ENCODE data around the gene STOX2. TPM values are rescaled to one million over a fixed set of nuclear protein-coding genes. Genes with fewer than 3 reads are reported as not detected.
A peak's percentile ranks its signal among the peaks of the same experiment; 100 is the strongest.

The STOX2 gene
- total RNA-seq, 1 donor from 2014 or later, result 0.19 TPM

DNA sequence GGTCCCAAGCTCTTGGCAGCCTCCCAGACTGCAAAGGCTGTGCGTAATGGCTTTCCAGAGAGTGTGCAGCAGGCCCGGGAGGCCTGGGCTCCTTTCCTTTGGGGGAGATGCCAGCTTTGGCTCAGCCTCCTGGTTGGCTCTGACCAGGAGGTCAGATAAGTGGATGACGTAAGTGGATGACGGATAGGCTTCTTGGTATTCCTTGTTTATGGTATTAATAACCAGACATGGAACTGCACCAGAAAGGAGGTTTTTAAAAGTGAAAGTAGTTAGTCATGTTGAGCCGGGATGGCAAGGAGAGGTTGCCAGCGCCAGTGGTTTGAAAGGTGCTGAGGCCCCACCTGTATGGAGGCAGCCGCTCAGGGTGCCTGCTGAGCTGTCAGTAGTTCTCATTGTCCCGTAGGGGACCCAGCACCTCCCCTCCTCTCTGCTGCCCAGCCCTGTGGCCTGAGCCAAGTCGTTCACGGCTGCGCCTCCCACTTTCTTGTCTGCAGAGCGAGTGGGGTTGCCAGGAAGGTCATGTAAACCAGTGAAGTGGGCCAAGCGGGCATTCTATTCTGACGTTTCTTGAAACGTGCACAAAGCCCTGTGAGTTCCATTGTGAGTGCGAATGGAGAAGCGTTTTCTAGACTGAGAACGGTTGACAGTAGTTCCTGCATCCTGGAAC, 28.7 kb upstream of the STOX2 start:
- no peaks in the 10 kb centered on the region for H3K9me3 Mint-ChIP-seq (ENCODE audit: unreplicated experiment)
- no peaks in the 10 kb centered on the region for H3K36me3 Mint-ChIP-seq (ENCODE audit: unreplicated experiment)
- no peak overlapping the region for H3K4me3 Mint-ChIP-seq (ENCODE audit: unreplicated experiment)
- no peaks in the 10 kb centered on the region for H3K4me1 Mint-ChIP-seq (ENCODE audit: unreplicated experiment)
- peaks cover 3% of the 10 kb centered on the region for H3K27me3 Mint-ChIP-seq (ENCODE audit: unreplicated experiment)
- no peak overlapping the region for H3K27ac Mint-ChIP-seq (ENCODE audit: unreplicated experiment)
- DNase-seq (ENCODE audit: extremely low spot score, unreplicated experiment), result no peak
- TF ChIP-seq, protein P1, sequence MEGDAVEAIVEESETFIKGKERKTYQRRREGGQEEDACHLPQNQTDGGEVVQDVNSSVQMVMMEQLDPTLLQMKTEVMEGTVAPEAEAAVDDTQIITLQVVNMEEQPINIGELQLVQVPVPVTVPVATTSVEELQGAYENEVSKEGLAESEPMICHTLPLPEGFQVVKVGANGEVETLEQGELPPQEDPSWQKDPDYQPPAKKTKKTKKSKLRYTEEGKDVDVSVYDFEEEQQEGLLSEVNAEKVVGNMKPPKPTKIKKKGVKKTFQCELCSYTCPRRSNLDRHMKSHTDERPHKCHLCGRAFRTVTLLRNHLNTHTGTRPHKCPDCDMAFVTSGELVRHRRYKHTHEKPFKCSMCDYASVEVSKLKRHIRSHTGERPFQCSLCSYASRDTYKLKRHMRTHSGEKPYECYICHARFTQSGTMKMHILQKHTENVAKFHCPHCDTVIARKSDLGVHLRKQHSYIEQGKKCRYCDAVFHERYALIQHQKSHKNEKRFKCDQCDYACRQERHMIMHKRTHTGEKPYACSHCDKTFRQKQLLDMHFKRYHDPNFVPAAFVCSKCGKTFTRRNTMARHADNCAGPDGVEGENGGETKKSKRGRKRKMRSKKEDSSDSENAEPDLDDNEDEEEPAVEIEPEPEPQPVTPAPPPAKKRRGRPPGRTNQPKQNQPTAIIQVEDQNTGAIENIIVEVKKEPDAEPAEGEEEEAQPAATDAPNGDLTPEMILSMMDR (IDR thresholded peaks at IDR 0.05), result no peak

DNA sequence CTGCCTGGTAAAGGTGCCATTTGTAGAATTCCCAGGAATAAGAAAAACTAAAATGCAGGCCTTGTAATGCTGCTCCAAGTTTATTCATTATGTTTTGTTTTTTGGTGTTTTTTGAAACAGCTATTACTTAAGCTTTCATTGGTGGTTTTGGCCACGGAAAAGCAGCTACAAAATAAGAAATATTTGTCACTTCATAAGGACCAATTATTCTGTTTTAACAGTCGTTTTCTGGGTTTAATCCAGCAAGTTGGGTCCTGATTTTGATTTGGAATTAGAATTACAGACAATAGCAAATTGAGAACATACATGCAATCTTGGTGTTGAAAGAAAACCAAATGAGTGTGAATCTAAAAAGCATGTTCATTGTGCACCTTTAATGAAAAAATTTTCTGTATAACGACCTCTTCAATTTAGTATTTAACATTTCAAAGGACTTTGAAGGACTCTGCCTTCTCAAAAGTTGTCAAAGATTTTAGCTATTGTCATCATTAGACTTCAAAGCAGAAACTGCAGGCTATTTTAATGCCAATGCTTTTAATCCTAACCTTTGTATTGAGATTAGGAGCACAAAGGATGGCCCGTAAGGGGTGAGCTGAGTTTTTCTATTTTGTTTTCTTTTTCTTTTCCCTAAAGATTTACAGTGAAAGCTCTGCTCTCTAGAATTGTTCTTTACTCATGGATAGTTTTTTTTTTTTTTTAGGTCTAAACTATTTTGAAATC, 26.7 kb upstream of the STOX2 start:
- Mint-ChIP-seq H3K4me1 (ENCODE audit: unreplicated experiment) (no peaks in the 10 kb centered on the region), H3K27me3 (ENCODE audit: unreplicated experiment) (no peaks in the 10 kb centered on the region), H3K36me3 (ENCODE audit: unreplicated experiment) (no peaks in the 10 kb centered on the region), H3K4me3 (ENCODE audit: unreplicated experiment) (no peak overlapping the region), H3K9me3 (ENCODE audit: unreplicated experiment) (no peaks in the 10 kb centered on the region), H3K27ac (ENCODE audit: unreplicated experiment) (no peak overlapping the region)
- DNase-seq (ENCODE audit: extremely low spot score, unreplicated experiment), result no peak
- TF ChIP-seq, protein P1 (IDR thresholded peaks at IDR 0.05), result no peak

DNA sequence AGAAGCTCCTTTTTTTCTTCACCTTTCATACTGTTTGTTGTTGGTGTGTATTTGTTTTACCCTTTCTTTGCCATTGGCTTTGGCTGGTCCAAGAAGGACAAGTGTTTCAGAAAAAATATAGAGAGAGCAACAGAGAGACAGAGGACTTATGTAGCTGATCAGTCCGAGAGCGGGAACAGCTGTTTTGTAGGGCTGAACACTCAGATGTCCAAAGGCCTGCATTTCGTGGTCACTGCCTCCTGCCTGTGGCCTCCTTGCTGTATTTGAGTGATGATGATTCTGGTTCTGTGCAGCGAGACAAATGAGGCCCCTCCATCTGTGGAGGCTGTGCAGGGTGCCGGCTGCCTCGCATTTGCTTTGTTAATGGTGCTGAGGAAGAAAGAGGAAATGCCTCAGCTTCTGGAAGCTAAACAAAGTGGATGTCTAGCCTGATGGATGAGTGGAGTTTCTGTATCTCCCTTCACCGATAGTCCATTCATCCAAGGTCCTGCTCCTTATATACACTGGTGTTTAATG, 19.8 kb upstream of the STOX2 start:
- no peaks in the 10 kb centered on the region for H3K4me1 Mint-ChIP-seq (ENCODE audit: unreplicated experiment)
- H3K36me3 Mint-ChIP-seq (ENCODE audit: unreplicated experiment), result no peaks in the 10 kb centered on the region
- no peaks in the 10 kb centered on the region for H3K9me3 Mint-ChIP-seq (ENCODE audit: unreplicated experiment)
- peaks cover 2% of the 10 kb centered on the region for H3K27me3 Mint-ChIP-seq (ENCODE audit: unreplicated experiment)
- TF ChIP-seq, protein P1 (IDR thresholded peaks at IDR 0.05), result no peak
- no peak overlapping the region for H3K4me3 Mint-ChIP-seq (ENCODE audit: unreplicated experiment)
- H3K27ac Mint-ChIP-seq (ENCODE audit: unreplicated experiment), result no peak overlapping the region
- DNase-seq (ENCODE audit: extremely low spot score, unreplicated experiment), result peak; percentile 48

DNA sequence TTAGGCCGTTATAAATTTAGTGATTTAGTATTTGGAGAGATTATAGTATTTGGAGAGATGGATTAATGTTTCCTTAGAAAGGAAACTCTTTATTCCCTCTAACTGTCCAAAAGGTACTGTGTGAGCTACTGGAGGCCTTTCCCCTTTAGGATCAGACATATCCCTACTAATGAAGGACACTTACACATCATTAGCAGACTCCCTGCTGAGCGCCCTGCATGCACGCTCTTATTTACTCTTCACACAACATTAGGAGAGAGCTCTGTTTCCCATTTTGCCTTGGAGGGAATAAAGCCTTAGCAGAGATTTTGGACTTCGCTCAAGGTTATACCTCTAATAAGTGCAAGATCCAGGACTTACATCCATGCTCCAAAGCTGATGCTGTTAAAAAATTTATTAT, 17.8 kb upstream of the STOX2 start:
- DNase-seq (ENCODE audit: extremely low spot score, unreplicated experiment), result no peak
- H3K9me3 Mint-ChIP-seq (ENCODE audit: unreplicated experiment), result no peaks in the 10 kb centered on the region
- TF ChIP-seq, protein P1 (IDR thresholded peaks at IDR 0.05), result no peak
- H3K4me1 Mint-ChIP-seq (ENCODE audit: unreplicated experiment), result no peaks in the 10 kb centered on the region
- H3K36me3 Mint-ChIP-seq (ENCODE audit: unreplicated experiment), result no peaks in the 10 kb centered on the region
- peaks cover 5% of the 10 kb centered on the region for H3K27me3 Mint-ChIP-seq (ENCODE audit: unreplicated experiment)
- no peak overlapping the region for H3K4me3 Mint-ChIP-seq (ENCODE audit: unreplicated experiment)
- H3K27ac Mint-ChIP-seq (ENCODE audit: unreplicated experiment), result no peak overlapping the region

DNA sequence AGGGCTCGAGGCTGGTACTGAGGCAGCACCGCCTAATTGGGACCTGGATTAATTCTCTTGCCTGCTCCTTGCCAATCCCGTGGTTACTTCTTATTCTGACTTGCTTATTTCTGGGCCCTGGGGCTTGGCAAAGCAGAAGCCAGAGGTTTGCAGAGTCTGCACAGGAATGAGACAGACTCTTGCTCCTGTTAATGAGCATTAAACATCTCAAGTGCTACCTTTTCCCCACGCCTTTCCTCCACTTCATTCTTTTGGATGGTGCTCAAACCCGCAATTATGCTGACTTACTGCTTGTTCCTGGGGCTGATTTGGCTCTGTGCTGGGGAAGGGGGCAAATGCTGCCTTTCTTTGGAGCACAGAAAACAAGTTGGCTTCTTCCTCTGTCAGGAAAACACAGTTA, 16.5 kb upstream of the STOX2 start:
- Mint-ChIP-seq H3K36me3 (ENCODE audit: unreplicated experiment) (no peaks in the 10 kb centered on the region), H3K9me3 (ENCODE audit: unreplicated experiment) (no peaks in the 10 kb centered on the region), H3K4me1 (ENCODE audit: unreplicated experiment) (no peaks in the 10 kb centered on the region), H3K27ac (ENCODE audit: unreplicated experiment) (no peak overlapping the region), H3K4me3 (ENCODE audit: unreplicated experiment) (no peak overlapping the region), H3K27me3 (ENCODE audit: unreplicated experiment) (peaks cover 5% of the 10 kb centered on the region)
- TF ChIP-seq, protein P1 (IDR thresholded peaks at IDR 0.05), result no peak
- DNase-seq (ENCODE audit: extremely low spot score, unreplicated experiment), result peak; percentile 60
